HG03103 (cell line): ENCODE data around the gene ATP8B4.

Experiments
- ATAC-seq: cut with Tn5 transposase; IDR thresholded peaks from one replicate; pipeline ENCODE4 v1.9.1; 2021; ENCODE audit warnings: low read depth; ENCODE audit not compliant: unreplicated experiment

ATP8B4 gene

DNA sequence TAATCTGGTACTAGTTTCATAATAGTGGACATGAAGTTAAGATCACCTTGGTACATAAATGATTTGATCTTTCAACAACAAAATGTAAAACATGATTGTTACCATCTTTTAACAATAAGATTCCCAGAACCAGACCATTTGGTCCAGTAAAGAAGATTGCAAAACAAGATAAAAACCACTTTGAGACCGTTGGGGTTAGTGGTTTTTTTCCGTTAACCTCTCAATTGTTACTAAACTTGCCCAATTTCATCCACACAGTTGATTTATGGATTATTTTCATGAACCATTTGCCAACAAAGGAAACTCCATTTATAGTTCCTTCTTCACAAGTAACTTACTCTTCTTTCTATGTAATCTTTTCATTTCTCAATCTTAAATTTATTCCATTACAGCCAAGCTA, 53.8 kb downstream of the ATP8B4 start:
- no peak for ATAC-seq

GRCh38 chr15:50064673-50065072, 54.4 kb downstream of the ATP8B4 start:
- ATAC-seq, result no peak

- no peak for ATAC-seq
Observed at GRCh38 chr15:50063226-50063625, 55.8 kb downstream of the ATP8B4 start.

- no peak for ATAC-seq
Observed at GRCh38 chr15:50061503-50061902, 57.5 kb downstream of the ATP8B4 start.

DNA sequence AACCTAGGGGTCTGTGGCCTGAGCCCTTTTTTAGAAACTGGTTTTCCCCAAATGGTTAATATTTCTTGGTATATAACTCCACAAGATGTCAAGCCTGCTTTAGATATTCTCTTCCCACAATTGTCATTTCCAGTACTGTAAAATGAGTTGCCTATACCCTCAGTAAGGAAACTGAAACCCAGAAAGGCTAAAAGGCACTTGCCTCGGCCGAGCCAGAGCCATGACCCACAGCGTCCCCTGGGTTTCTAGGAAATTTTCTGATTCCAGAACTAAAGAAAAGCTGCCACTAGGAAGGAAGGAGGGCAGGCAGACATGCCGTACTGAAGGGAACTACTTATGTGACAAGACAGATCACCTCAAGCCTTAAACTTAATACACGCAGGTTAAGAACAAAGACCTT, 59.1 kb downstream of the ATP8B4 start:
- ATAC-seq, result no peak

- ATAC-seq, result no peak
Observed at GRCh38 chr15:50059203-50059772, 59.7 kb downstream of the ATP8B4 start.

- ATAC-seq, result no peak
Observed at GRCh38 chr15:50057905-50058639, 61.0 kb downstream of the ATP8B4 start.

DNA sequence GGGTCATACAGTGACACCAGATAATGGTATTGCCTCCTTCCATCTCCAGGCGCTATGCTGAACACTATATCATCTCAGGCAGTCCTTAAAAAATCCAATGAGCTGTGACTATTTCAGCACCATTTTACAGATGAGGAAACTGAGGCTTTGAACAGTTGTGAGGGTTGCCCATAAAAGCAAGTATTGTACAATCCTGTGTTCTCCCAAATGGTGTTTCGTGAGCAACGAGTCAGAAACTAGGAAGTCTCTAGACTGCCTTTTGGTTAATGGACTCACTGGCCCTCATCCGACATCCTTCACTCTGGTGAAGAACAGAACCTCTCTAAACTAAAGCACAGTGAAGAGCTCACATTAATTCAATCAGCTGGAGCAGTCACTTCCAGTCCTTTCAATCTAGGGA, 61.8 kb downstream of the ATP8B4 start:
- ATAC-seq, result no peak

- ATAC-seq, result no peak
Observed at GRCh38 chr15:50055750-50056157, 63.3 kb downstream of the ATP8B4 start.

- no peak for ATAC-seq
Observed at GRCh38 chr15:50055332-50055731, 63.7 kb downstream of the ATP8B4 start.

- ATAC-seq, result no peak
Observed at GRCh38 chr15:50053055-50053856, 65.8 kb downstream of the ATP8B4 start.

DNA sequence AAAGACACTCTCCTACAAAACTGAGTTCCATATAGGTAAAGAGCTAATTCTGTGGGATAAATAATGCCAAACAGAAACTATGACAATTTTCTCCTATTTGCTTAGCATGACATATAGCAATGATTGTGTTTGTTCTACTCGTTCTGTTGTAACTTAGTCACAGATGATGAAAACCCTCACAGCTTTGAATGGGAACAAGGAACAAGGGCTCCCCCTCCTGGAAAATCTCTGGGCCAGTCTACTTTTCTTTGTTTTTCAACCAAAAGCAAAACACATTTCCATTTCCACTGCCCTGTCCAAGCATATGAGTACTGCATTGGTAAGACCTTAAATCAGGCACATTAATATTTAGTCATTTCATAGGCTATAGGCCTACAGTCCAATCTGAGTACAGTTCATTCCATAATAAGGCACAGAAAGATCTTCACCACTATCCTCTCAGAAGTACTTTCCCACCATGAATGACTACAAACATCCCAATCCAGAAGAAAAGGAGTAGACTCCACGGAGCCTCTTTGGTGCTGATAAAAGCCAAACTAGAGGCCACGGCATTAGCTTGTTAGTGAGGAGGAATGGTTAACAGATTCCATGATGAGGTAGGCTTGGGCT, 67.1 kb downstream of the ATP8B4 start:
- ATAC-seq, result no peak

DNA sequence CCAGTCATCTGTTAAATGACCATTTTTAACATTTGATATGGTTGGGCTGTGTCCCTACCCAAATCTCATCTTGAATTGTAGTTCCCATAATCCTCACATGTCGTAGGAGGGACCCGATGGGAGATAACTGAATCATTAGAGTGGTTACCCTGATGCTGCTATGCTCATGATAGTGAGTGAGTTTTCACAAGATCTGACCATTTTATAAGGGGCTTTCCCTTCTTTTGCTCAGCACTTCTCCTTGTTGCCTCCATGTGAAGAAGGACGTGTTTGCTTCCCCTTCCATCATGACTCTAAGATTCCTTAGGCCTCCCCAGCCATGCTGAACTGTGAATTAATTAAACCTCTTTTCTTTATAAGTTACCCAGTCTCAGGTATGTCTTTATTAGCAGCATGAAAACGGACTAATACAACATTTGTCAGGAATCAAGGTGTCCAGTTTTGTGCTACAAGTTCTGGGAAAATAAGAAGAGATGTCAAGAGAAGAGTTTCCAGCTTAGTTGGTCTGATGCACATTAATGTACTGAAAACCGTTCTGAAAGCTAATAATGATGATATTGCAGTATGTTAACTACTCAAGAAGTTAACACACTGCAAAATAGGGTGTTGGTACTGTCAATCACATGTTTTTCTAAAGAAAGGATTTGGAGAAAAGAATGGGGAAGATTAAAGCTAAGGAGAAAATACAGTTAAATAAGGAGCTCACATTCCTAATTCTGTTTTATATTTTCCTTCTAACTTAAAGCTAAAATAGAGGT, 67.9 kb downstream of the ATP8B4 start:
- no peak for ATAC-seq

DNA sequence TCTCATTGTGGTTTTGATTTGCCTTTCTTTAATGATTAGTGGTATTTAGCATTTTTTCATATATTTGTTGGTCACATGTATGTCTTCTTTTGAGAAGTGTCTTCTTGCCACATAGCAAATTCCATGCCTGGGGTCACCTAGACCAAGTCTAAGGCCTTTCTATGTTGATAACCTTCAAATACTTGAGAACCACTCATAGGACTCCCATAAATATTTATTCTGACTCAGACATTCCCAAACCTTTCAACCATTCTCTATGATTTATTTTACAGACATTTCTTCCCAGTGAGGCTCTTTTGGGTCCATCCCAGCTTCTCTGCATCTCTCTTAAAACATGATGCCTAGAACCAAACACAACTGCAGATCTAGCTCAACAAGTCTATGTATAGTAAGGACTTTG, 69.2 kb downstream of the ATP8B4 start:
- no peak for ATAC-seq

- no peak for ATAC-seq
Observed at GRCh38 chr15:50046867-50047266, 72.2 kb downstream of the ATP8B4 start.

- no peak for ATAC-seq
Observed at GRCh38 chr15:50046159-50046558, 72.9 kb downstream of the ATP8B4 start.

DNA sequence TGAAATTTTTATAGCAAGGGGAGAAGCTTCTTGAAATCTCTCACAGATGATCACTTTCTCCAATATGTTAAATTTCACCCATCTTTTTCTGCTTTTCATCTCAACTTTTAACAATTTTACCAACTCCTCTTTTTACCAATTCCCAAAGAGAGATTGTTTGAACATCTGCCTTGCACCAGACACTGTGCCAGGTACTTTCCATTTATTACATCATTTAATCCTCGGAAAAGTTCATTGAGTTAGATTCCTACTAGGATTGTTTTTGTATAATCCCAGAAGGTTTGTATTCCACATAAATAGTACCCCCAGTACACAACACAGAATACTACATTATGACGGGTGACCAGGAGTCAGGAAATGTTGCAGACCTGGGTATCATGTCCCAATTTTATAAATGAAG, 74.1 kb downstream of the ATP8B4 start:
- ATAC-seq, result no peak

- ATAC-seq, result no peak
Observed at GRCh38 chr15:50044406-50044805, 74.6 kb downstream of the ATP8B4 start.

DNA sequence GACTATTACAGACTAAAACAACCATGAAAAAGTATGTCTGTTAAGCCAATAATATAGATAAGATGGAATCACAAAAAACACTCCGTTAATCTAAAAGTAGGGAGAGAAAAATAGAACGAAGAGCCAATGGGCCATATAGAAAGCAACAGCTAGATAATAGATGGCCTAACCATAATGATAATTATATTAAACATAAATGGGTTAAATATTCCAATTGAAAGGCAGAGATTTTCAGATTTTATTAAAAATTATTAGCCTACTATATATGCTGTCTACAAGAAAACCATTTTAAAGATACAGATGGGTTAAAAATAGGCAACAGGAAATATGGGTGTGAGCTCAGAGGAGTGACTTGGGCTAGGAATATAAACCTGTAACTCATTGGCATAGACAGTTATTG, 76.3 kb downstream of the ATP8B4 start:
- no peak for ATAC-seq

- ATAC-seq, result no peak
Observed at GRCh38 chr15:50030456-50030855, 88.6 kb downstream of the ATP8B4 start.

GRCh38 chr15:50028326-50028725, 90.7 kb downstream of the ATP8B4 start:
- ATAC-seq, result no peak
